HG03159 (cell line): ENCODE measurements around the gene GINS1.
"Not testable (repeated sequence)": the region's sequence is repeated elsewhere in the genome, so short reads cannot be mapped to it uniquely, and the experiment has no call there.

Experiments used
- ATAC-seq: cut with Tn5 transposase; IDR thresholded peaks from one replicate; pipeline ENCODE4 v1.9.1; 2021; ENCODE audit warnings: mild to moderate bottlenecking, moderate library complexity; ENCODE audit not compliant: unreplicated experiment

The GINS1 gene

GRCh38 chr20:25473297-25473696 lies 65.8 kb downstream of the GINS1 start:
- not testable (repeated sequence) for ATAC-seq

GRCh38 chr20:25476106-25477013 lies 68.9 kb downstream of the GINS1 start:
- ATAC-seq = no peak

DNA sequence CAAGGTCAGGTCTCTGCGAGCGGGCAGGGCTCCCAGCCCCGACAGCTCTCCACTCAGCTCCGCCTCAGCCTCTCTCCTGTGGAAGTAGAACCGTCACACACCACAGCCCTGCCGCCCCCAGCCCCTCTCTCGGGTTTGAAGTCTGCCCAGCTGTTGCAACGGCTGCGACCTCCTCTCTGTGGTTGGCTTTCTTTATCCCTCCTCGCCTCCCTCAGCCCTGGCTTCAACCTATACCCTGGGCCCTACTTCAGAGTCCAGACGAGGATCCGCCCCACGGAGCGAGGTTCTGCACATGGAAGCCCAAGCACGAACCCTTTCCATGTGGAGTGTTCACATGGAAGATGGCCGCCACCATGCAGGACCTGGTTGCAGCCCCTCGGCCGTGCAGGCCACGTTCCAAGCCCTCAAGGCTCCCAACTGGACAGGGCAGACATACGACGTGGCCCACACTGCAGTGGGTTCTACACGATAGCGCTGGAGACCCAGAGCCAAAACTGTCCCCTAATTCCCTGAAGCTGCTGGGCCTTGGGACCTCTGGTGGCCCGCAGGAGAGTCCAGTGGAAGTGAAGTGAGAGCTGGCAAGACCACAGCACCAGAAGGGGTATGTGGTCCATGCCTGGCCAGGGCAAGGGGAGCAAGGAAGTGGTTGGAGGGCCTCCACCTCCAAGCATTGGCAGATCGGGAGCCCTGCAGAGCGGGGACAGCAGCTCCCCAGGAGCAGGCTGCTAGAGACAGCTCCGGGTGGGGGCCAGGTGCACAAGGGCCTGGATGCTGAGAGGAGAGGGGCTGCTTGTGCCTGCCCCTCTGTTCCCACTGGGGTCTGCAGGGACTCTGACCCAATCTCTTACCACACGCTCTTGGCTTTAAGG lies 69.8 kb downstream of the GINS1 start:
- ATAC-seq = no peak

GRCh38 chr20:25478889-25479568 lies 71.6 kb downstream of the GINS1 start:
- no peak for ATAC-seq

GRCh38 chr20:25479638-25480037 lies 72.2 kb downstream of the GINS1 start:
- no peak for ATAC-seq

- no peak for ATAC-seq
Observed at GRCh38 chr20:25480156-25480555, 72.7 kb downstream of the GINS1 start.

DNA sequence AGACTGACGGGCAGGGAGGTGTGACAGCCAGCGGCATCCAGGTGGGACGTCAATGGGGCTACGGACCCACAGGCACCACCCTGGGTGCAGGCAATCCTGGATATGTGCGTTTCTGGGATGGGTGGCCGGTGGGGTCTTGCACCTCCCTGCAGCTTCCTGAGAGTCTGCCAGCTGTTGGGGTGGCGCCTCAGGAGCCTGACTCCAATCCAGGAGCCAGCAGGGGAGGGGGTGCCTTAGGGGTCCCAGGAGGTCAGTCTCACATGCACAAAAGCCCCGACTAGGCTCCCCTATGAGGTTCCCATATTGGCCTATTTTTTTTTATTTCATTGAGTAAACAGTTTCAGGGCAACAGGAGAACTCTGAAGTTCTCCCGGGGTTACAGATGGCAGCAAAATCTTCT lies 73.3 kb downstream of the GINS1 start:
- no peak for ATAC-seq

DNA sequence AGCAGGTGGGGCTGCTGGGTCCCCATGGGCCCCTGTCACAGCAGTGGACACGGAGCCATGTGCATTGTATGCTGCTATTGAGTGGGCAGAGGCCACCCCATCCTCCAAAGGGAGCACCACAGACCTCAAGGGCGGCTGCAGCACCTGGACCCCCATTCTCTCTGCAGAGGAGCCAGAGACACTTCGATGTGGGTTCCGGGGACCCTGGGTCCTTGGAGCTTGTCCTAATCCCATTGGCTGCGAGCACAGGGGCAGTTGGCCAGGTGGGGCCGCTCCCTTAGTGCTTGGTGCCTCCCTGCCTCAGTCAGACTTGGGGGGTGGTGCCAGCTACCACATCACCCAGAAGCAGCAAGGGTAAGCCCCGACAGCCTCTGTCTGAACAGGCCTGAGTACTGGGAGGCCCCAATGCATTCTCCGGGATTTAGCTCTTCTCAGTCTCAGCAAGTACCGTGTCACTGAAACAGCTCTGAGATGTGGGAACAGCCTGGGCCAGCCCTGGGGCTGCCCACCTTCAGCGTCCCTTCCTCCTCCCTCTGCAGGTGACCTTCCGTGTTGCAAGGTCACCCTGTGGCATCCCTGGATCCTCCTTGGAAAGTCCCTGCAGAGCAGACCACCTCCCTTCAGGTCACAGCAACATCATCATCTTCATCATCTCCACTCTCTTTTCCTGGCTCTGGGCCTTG lies 73.9 kb downstream of the GINS1 start:
- ATAC-seq = no peak

DNA sequence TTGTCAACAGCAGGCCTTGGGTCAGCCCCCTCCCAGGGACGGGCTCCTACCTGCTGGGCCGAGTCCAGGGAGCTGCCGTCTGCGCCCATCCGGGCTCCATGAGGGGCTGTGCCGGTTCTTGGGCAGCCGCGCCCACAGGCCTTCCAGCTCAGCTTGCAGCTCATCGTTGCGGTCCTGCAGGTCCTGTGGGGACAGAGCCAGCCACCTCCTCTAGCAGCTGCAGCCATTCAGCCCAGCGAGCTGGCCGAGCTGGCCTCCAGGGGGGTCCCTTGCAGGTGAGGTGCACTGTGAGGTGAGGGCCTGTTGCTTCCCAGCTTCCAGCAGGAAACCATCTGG lies 74.4 kb downstream of the GINS1 start:
- ATAC-seq = no peak

DNA sequence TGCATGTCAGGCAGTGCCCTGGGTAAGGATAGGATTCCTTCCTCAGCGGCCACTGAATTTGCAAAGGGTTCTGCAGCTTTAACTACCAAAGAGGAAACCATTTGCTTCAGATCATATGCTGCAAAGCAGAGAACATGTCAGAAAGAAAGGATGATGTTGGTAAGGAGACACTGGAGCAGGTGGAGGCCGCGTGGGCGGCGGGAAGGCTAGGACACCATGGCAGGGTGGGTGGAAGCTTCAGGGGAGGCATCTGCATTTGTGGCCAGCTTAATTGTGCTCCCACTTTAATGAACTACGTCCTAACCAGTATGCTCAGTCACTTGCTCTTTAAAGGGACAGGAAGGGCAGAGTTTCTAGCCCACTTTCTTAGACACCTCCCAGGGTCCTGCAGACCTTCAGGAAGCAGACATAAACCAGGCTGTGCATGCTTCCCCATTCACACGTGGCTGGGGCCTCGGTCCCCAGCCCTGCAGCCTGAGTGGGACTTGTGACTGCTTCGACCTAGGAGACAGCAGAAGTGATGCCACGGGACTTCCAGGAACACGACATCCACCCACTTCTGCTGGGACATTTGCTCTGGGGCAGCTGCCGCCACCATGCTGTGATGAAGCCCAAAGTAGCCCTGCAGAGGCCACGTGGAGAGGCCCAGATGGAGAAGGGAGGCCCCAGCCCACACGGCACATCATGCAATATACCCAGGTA lies 76.1 kb downstream of the GINS1 start:
- no peak for ATAC-seq

DNA sequence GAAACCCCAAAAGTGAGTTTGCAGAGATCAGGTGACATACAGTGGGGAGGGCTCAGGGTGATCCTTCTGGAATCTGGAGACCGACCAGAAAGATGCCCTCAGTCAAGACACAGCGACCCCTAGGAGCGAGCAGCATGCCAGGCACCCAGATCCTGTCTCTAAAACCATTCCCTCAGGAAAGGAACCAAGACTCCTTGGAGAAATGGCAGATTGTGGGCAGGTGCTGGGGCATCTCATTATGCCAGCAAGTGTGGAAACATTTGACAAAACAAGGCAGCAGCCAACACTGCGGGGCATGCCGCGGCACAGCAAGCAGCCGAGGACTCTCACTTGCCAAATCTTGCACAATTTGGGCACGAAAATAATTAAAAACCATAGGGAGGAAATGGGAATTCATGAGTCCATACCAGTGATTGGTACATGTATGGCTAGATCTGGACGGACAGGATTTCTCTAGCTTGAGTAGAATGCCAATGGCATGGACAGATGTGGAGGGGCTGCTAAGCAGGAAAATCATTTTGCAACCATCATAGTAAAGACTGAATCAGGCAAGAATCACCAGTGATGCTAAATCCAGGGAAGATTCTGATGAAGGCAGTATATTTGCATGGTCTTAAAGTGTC lies 76.9 kb downstream of the GINS1 start:
- no peak for ATAC-seq

GRCh38 chr20:25484911-25485511 lies 77.5 kb downstream of the GINS1 start:
- no peak for ATAC-seq

DNA sequence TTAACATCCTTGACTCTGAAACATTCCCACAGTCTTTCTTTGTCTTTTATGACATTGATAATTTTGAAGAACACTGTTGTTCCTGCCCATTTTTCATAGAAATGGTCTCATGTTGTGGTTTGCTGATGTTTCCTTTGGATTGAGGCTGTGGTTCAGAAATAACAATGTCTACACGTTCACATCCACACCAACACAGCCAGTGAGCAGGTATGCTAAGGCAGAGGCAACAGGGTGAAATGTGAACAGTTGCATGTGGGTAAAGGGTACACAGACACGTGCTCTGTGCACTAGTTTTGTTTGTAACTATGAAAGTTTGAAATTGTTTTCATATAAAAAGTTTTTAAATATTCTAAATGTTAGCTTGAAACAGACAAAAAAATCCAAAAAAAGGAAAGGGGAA lies 78.4 kb downstream of the GINS1 start:
- ATAC-seq = no peak

- ATAC-seq = no peak
Observed at GRCh38 chr20:25486377-25486776, 78.9 kb downstream of the GINS1 start.

- no peak for ATAC-seq
Observed at GRCh38 chr20:25487306-25487705, 79.8 kb downstream of the GINS1 start.

GRCh38 chr20:25487975-25488374 lies 80.5 kb downstream of the GINS1 start:
- ATAC-seq = no peak

GRCh38 chr20:25489221-25489871 lies 81.9 kb downstream of the GINS1 start:
- ATAC-seq = no peak

GRCh38 chr20:25490656-25491445 lies 83.4 kb downstream of the GINS1 start:
- ATAC-seq = no peak
